ENCODE results near the gene AZU1. TPM values are rescaled to one million over a fixed set of nuclear protein-coding genes. Genes with fewer than 3 reads are reported as not detected.

Gene AZU1
- total RNA-seq, 1 donor from 2014 or later, result 0.75 TPM

GRCh38 chr19:862581-863314, 35.1 kb downstream of the AZU1 start:
- DNase-seq, result peak; percentile 88
- H3K4me3 ChIP-seq, result peak overlapping the region; percentile 16

DNA sequence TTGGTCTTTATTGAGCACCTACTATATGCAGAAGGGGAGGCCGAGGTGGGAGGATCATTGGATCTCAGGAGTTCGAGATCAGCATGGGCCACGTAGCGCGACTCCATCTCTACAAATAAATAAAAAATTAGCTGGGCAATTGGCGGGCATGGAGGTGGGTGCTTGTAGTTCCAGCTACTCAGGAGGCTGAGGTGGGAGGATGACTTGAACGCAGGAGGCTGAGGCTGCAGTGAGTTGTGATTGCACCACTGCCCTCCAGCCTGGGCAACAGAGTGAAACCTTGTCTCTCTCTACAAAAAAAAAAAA, 35.6 kb downstream of the AZU1 start:
- Histone ChIP-seq H3K27ac (no peak overlapping the region), H3K4me3 (no peak overlapping the region)

More at GRCh38 chr19:862581-863314, 35.1 kb downstream of the AZU1 start:
- Histone ChIP-seq H3K4me1 (peaks cover 15% of the 10 kb centered on the region), H3K27me3 (no peaks in the 10 kb centered on the region), H3K36me3 (peaks cover under 1% of the 10 kb centered on the region), H3K9me3 (no peaks in the 10 kb centered on the region), H3K27ac (no peak overlapping the region)
- TF ChIP-seq CTCF (IDR thresholded peaks at IDR 0.05), result no peak
- intact Hi-C loops (cut with DNase I), result no loop called here
- peak; percentile 45 for ATAC-seq

DNA sequence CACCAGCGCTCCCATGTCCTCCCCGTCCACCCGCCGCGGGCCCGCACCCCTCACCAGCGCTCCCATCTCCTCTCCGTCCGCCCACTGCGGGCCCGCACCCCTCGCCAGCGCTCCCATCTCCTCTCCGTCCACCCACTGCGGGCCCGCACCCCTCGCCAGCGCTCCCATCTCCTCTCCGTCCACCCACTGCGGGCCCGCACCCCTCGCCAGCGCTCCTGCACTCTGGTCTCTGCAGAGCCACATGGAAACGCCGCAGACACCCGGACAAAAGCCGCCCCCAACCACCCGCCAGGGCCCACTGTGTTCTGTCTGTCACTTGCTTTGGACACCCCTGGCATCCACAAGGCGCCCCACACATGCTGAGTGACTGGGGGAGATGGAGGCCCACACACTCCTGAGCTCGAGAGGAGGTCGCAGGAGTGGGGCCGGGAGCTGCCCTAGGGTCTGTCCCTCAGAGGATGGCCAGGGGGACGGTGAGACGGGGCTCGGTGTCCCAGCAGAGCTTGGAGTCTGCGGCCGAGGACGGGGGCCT, 39.2 kb downstream of the AZU1 start:
- Histone ChIP-seq H3K36me3 (peaks cover 8% of the 10 kb centered on the region), H3K9me3 (no peaks in the 10 kb centered on the region), H3K4me3 (no peak overlapping the region), H3K4me1 (peaks cover 12% of the 10 kb centered on the region), H3K27ac (no peak overlapping the region), H3K27me3 (no peaks in the 10 kb centered on the region)
- no peak for TF ChIP-seq CTCF (IDR thresholded peaks at IDR 0.05)
- intact Hi-C loops (cut with DNase I), result no loop called here
- ATAC-seq, result no peak
- DNase-seq, result no peak

More for the DNA sequence above, 35.6 kb downstream of the AZU1 start:
- DNase-seq (no peak), ATAC-seq (no peak)
- H3K27me3 ChIP-seq, result no peaks in the 10 kb centered on the region
- peaks cover 15% of the 10 kb centered on the region for H3K4me1 ChIP-seq
- peaks cover 6% of the 10 kb centered on the region for H3K36me3 ChIP-seq
- no peak for TF ChIP-seq CTCF (IDR thresholded peaks at IDR 0.05)
- no peaks in the 10 kb centered on the region for H3K9me3 ChIP-seq
- intact Hi-C loops (cut with DNase I), result no loop called here

GRCh38 chr19:867301-867793, 39.7 kb downstream of the AZU1 start:
- no peak for ATAC-seq
- intact Hi-C loops (cut with DNase I), result no loop called here
- no peak for DNase-seq
- H3K27ac ChIP-seq, result no peak overlapping the region
- TF ChIP-seq CTCF (IDR thresholded peaks at IDR 0.05), result no peak
- no peak overlapping the region for H3K4me3 ChIP-seq
- no peaks in the 10 kb centered on the region for H3K9me3 ChIP-seq
- no peaks in the 10 kb centered on the region for H3K27me3 ChIP-seq
- peaks cover 8% of the 10 kb centered on the region for H3K36me3 ChIP-seq
- H3K4me1 ChIP-seq, result peaks cover 17% of the 10 kb centered on the region

DNA sequence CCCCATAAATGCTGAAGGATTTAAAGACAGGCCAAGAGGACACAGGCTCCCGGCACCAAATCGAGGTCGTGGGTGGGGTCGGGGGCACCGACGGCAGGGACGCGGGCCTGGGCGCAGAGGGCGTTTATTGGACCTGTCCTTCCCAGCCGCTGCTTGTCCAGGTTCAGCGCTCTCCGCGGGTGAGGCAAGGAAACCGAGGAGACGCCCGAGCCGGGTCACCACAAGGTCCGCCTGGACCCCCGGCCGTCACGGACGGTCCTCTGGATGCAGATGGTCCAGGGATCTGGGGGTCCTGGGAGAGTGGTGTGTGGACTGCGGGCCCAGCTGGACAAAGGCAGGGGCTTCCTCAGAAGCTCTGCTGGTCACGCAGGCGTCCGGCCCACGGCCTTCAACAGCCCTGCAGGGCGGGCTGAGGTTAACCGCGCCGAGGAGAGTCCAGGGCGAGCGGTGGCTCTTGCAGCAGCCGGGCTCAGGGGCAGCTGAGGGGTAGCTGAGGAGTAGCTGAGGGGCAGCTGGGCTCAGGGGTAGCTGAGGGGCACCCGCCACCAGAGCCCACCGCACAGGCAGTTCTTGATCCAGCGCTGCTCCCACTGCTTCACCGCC, 40.3 kb downstream of the AZU1 start:
- no peak for DNase-seq
- H3K36me3 ChIP-seq, result peaks cover 8% of the 10 kb centered on the region
- no peak overlapping the region for H3K4me3 ChIP-seq
- intact Hi-C loops (cut with DNase I), result no loop called here
- H3K27me3 ChIP-seq, result no peaks in the 10 kb centered on the region
- no peak for ATAC-seq
- no peaks in the 10 kb centered on the region for H3K9me3 ChIP-seq
- no peak for TF ChIP-seq CTCF (IDR thresholded peaks at IDR 0.05)
- H3K27ac ChIP-seq, result no peak overlapping the region
- peaks cover 19% of the 10 kb centered on the region for H3K4me1 ChIP-seq
